GM18907 (cell line): ENCODE measurements around the gene GPR18.

Experiments used
- ATAC-seq: cut with Tn5 transposase; IDR thresholded peaks from one replicate; pipeline ENCODE4 v1.9.1; 2021; ENCODE audit warnings: mild to moderate bottlenecking, moderate library complexity; ENCODE audit not compliant: unreplicated experiment

GPR18 gene

DNA sequence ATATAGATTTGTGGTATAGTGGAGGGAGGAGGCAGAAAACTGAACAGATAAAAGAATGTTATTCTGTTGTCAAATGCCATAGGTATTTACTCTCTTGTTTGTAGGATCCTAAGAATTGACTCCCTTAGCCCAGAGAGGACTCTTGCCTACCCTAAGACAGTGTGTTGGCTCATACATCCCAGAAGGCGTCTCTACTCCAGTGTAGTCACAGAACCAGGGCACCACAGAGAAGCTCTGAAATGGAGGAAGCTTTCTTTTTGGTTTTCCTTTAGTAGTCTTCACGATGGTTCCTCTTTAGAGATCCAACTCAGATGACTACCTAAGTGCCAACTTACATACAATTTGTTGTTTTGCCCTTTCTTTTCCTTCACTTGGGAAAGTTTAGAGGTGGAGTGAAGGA lies 35.0 kb upstream of the GPR18 start:
- ATAC-seq: no peak

DNA sequence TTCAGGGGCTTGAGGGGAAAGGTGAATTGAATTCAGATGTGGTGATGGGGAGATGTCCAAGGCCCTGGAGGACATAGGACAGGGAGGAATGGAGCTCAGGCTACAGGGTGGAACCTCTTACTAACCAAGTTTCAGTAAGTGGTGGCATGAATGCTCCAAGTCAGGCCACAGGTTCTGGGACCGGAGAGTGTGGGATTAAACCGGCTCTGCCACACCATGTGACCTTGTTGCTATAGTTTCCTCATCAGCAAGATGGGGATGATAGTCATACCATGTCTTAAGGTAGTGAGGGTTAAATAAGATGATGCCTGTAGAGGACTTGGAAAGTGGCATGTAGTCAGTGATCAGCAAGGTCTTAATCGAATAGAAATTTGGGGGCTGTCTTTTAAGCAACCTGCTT lies 32.7 kb upstream of the GPR18 start:
- no peak for ATAC-seq

DNA sequence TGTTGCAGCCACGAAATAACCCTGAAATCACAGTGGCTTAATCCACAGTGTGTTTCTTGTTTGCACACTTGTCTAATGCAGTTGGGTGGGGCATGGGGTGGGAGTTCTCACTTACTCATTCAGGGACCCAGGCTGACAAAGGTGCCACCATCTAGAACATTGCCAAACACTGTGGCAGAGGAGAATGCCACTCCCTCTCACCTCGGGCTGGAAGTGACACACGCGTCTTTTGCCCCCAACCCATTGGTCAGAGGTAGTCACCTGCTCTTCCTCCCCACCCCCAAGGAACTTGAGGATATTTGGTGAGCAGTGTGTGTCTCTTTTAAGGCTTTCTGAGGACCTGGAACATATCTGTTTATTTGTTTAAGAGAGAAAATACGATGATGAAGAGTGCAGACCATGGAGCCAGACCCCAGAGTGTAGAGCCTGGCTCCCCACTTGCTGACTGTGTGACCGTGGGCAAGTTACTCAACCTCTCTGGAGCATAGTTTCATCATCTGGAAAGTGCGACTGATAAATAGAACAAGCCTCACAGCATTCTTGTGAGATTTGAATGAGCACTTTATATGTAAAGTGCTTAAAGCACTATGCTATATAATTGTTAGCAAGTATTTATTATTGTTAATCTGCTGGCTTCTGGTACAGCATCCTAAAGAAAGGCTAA lies 31.6 kb upstream of the GPR18 start:
- no peak for ATAC-seq

DNA sequence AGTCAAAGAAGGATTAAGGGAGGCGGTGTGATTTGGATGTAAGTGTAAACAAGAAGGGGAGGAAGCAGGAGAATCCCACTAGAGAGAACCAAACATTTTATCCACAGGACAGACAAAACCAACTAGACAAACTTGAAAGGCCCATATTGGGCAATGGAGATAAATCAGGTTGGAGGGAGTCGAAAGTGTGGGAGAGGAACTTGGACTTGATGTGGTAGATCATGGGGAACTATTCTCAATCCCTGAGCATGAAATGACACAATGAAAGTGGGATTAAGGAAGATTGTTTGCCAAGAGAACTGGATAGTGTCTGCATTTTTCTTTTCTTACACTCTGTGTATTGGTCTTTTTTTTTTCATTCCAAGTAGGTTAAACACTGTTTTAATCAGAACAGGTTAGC lies 31.1 kb upstream of the GPR18 start:
- ATAC-seq: no peak

DNA sequence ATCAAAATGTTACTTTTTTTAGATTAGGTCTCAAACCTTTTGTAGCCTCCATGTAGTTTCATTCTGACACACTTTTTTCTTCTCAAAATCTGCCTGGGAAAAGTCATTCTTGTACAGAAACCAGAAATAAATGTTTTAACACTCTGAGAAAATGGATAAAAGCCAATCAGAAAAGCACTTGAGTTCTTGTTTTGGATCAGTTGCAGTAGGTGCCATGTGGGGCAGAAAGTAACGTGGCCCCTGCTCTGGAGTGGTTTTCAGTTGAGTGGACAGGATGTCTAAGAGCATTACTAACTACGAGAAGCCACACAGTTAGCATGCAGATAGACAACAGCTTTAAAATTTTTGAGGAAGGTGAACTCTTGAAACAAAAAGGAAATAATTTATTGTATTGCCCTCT lies 29.9 kb upstream of the GPR18 start:
- peak; percentile 92 for ATAC-seq

DNA sequence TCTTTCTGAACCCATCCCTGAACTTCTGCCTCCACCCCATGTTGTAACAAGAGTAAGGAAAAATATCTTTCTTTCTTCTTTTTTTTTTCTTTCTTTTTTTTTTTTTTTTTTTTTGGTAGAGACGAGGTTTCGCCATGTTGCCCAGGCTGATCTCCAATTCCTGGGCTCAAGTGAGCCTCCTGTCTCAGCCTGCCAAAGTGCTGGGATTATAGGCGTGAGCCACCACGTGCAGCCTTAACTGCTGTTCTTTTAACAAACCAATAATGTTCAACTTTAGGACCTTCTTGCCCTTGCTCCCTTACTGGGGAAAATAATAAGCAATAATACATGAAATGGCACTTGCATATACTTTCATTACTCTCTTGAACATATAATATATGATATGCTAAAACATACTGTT lies 29.4 kb upstream of the GPR18 start:
- peak; percentile 6 for ATAC-seq

DNA sequence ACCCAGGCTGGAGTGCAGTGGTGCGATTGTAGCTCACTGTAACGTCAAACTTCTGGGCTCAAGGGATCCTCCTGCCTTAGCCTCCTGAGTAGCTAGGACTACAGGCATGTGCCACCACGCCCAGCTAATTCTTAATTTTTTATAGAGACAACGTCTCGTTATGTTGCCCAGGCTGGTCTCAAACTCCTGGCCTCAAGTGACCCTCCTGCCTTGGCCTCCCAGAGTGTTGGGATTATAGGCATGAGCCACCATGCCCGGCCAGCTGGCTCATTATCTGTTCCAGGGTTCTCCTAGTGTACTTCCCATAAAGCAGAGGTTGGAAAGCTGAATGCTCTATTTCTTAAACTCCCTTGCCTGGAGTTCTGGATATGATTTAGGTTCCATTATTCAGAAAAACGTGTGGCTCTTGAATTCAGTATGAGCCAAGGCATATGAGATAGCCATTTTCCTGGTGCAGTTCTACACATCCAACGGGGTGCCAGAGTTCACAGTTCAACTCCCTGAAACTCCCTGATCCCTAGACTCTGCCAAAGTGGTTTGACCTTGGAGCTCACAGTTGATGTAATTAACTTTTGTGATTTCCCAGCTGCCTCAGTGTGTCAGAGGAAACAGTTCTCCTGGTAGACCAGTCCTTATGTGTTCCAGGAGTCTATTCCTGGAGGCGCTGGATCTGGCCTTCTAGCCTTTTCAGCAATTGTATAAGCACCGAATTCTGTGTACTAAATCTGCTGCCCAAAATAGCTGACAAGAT lies 27.4 kb upstream of the GPR18 start:
- no peak for ATAC-seq

DNA sequence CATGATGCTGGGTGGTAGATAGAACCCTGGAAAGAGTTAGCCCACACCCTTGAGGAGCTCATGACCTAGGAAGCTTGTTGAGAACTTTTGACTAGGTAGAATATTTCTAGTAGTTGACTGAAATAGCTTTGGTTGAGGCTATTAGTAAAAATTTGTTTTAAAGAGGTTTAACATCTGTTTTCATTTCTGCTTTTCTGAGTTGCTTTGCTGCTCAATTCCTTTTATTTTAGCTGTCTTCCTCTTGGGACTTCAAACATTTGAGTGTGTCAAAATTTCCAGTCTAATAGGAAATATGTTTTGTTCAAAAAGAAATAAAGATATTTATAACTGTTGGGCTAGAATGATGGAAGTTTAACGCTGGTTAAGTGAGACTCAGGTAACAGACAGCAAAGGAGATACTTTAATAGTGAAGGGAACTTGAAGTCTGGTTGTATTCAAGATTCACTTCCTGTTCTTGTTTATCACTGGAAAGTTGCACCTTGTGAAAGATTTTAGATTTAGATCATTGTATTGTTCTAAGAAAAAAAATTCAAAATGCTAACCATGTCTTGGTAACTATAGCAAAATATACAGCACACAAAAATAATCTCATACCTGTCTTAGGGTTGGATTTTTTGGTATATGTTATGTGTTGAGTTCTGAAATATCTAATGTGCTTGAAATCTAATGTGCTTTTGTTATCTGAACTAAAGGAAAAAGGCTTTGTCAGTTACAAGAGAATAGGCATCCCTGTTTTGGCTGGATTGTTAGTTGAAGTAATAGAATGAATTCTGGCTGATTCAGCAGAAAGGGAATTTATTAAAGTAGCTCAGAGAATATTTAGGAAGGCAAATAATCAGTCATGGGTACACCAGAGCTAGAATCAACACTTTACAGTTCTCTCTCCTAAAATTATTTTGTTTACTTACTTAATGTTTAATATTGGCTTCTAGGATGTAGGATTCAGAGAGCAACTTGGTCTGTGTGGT lies 24.4 kb upstream of the GPR18 start:
- ATAC-seq: peak; percentile 64

DNA sequence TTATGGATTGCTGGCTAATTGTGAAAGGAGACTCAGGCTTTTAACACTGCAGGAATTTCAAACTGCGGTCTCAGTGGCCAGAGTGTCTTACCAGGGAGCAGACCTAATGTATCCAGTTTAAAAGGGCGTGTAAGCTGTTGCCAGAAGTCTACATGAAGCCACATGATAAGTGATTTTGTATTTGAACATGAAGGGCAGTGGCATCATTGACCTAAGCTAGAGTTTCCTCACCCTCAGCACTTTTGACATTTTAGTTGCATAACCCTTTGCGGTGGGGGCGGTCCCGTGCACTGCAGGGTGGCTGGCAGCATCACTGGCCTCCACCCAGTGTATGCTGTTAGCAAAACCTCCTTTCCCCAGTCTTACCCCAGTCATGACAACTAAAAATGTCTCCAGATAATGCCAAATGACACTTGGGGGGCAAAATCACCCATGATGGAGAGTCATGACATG lies 23.7 kb upstream of the GPR18 start:
- peak; percentile 76 for ATAC-seq

DNA sequence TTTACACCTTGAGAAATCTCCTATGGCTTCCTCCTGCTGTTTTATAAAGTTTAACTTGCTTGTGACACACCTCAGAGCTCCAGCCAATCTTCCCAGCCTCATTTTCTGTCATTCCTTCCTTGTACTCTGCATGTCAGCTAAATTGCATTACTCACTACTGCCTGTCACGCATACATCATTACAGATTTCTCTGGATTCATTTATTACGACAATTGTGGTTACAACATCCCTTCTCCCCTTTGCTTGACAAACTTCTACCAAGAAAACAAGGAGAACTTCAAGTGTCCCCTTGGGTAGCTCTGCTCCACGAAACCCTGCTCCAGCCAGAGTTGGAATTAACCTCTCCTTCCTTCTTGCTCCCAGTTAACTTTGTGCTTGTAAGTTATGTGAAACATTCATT lies 22.0 kb upstream of the GPR18 start:
- ATAC-seq: no peak

DNA sequence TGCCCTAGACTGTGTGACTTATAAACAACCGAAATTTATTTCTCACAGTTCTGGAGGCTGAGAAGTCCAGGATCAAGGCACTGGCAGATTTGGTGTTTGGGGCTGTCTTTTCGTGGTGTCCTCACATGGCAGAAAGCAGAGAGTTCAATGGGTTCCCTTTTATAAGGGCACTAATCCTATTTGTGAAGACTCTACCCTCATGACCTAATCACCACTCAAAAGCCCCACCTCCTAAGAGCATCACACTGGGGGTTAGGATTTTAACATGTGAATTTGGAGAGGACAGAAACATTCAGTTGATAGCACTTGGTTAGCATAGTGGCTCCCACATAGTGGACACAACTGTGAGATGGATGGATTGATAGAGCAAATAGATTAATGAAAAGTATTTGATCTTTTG lies 21.5 kb upstream of the GPR18 start:
- ATAC-seq: no peak

DNA sequence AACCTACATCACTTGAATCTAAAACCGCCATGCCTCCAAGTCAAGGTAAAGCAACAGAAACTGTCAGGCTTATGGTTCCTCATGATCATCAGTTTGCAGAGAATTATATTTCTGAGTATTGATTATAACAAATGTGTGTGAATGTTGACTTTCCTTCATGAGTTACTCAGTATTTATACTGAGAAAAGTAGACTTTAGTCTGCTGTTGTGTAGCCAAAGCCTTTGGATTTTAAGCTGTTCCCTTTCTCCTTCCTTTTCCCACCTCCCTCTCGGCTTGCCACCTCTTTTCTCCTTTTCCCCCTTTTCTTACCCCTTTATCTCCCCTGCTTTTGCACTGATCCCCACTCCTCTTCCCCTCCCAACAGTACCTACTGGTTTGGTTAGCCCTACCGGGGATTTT lies 20.7 kb upstream of the GPR18 start:
- no peak for ATAC-seq

DNA sequence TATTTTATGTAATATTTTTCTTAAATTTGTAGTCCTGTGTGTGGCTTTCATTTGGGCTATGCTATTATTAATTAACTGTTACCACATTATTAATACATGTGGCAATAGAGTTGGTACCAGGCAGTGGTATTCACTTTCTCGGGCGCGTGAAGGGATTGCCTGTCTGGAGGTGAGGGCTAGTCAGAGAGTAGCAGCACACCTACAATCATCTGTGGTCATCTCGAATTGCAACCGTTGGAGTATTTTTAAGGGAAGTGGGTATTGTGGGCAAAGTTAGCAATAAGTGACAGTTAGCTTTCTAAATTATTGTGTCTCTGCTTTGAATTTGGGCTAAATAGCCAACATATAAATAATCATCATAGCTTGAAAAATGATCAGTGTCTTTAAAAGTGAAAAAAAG lies 20.0 kb upstream of the GPR18 start:
- no peak for ATAC-seq

DNA sequence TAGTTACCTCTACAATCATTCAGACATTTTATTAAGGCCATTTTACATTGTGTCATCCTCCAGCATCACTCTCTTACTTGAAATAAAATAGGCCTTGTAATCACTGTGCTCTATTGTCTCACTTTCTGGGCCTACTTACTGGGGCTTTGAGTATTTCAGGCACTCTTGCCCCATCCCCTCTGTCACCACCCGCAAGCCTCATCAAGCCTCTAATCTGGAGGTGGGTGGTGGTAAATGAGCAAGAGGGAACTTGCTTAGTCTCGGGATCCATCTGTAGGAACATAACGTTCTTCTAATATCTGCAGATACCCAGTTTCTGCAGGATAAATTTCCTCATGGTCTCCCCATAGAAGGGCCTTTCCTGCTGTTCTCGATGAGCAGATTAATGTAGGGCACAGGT lies 19.4 kb upstream of the GPR18 start:
- ATAC-seq: no peak

DNA sequence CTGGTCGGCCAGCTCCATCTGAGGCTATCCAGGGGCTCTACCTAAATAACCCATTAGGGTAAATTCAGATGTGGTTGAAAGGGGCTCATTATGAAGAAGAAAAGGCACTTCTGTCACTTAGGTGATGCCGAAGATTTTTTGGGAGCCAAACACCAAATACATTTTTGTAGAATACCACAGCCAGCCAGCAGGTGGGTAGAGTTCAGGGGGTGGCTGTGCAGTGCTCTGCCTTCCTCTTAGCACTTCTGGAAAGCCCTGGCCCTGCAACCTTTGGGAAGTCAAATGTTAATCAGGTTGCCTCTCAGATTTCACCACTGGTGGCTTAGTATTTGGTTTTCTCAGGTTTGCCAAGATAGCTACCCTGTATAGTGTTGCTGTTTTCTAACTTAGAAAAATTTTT lies 18.5 kb upstream of the GPR18 start:
- ATAC-seq: no peak

DNA sequence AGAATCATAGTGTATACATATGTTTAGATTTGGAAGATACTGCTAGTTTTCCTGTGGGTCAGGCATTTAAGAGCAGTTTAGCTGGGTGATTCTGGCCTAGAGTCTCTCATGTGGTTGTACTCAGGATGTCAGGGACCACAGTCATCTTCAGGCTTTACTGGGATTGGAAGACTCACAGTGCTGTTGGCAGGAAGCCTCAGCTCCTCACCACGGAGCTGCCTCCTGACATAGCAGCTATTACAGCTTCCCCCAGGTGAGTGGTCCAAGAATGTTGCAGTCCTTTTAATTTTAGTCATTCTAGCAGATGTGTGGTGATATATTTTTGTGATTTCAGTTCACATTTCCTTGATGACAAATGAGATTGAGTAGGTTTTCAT lies 16.9 kb upstream of the GPR18 start:
- ATAC-seq: no peak

DNA sequence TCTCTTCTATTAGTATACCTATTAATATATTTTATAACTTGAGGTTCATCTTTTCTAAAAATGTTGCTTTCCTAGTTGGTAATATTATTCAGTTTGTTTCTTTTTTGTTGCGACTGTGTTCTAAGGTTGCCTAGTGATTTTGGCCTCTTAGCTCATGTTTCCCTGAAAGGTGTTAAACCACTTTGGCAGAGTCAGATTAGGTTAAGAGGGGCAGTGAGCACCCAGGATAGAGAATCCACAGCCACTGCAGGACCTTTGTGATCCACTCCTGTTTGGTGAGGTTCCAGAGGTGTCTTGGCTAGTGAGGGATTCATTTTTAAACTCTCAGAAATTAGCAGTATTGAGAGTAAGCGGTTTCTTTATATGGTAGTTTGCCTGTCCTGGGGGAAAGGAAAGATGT lies 14.9 kb upstream of the GPR18 start:
- ATAC-seq: no peak

DNA sequence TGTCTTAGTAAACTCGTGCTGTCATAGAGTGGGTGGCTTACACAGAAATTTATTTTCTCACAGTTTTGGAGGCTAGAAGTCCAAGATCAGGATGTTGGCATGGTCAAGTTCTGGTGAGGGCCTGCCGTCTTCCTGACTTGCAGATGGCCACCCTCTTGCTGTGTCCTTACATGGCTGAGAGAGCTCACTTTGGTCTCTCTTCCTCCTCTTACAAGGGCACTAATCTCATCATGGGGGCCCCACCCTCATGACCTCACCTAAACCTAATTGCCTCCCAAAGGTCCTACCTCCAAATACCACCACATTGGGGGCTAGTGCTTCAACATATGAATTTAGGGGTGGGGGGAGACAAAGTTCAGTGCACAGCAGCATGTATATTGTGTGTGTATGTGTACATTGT lies 14.3 kb upstream of the GPR18 start:
- ATAC-seq: no peak

DNA sequence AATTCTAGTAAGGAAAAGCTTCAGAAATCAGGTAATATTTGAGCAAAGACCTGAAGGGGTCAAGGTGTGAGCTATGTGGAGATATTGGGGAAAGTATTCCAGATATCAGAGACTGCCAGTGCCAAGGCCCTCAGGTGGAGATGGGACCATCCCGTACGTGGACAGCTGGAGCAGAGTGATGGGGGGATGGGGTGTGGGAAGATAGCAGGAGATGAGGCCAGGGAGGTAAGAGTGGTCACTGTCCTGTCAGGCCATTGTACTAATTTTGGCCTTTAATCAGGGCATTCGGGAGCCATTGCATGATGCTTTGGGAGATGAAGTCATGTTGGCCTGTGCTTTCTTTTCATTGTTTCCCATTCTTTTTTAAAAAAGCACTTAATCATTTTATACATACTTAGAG lies 13.1 kb upstream of the GPR18 start:
- ATAC-seq: no peak

DNA sequence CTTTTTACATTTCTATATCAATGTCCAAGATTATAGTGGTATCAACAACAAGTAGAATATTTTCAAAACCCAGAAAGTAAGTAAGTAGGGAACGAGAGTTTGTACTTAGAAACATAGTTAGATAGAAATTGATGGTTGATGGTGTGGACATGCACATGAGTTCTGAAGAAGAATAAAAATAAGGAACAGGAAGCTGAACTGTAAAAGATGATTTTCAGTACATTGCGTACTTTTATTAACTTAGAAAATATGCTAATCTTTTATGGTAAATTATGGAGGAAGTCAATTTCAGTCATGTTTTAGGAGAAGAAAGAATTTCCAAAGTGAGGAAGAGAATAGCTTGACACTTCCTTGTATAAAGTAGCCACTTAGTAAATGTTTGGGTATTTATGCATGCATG lies 12.3 kb upstream of the GPR18 start:
- ATAC-seq: no peak

DNA sequence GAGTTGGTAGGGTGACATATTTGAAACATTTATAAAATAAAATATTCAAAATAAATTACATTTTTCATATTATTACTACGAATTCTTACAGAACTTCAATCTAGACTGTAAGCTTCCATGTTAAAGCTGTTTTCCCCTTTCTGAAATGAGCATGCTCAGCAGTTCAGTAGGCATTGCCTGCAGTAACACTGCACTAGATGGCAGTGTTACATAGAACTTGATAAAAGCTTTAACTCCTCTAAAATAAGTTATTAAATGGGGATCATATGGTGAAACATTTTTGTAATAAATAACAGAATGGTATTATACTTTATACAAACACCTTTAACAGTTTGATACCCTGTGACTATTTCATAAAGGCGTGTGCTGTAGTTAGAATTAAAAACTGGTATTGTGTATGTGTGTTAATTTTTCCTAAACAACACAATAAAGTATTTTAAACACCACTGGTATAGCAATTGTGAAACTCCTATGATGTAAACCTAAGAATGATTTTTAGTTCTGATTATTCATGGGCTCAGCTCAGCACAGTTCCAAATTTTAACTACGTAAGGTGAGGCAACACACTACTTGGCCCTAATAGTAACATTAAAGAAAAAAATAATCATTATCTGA lies 11.6 kb upstream of the GPR18 start:
- peak; percentile 81 for ATAC-seq
